ENCODE data around the gene CENPS.

GRCh38 chr1:10433790-10434189 is 3.6 kb downstream of the CENPS start:
- TF ChIP-seq E2F6 (IDR thresholded peaks at IDR 0.05; ENCODE audit: borderline replicate concordance, low read depth) (no peak), CTCF (IDR thresholded peaks at IDR 0.05) (no peak), CHD2 (IDR thresholded peaks at IDR 0.05; ENCODE audit: low read length, partially characterized antibody) (no peak), ZSCAN20 (CRISPR knock-in tag; IDR thresholded peaks at IDR 0.05) (no peak)

All from A549 (cell line).